ENCODE measurements around the gene IQGAP2.

The IQGAP2 gene

DNA sequence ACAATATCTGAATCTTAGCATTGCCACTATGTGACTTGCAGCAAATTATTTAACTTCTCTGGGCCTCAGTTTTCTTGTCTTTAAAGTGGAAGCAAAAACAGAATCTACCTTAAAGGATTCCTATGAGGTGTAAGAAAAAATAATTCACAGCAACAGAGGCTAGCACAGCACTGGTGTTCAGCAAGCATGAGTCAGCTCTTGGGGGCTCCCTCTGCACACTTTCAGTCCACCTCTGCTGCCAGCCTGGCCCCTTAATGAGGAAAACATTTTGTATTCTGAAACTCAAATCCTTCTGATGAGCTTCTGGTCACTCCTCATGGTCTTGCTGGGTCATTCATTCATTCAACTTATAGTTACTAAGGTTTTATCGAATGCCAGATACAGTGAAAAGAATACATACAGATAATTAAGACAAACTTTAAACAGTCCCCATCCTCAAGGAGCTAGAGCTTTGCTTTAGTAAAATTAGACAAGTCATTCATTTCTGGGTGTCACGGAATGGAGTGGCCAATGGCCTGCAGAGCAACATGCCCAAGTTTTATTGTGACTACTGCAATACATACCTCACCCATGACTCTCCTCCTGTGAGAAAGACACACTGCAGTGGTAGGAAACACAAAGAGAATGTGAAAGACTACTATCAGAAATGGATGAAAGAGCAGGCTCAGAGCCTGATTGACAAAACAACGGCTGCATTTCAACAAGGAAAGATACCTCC, 26.8 kb upstream of the IQGAP2 start:
- Histone ChIP-seq H3K36me3 (ENCODE audit: control insufficient read depth, insufficient read depth, low read length) (no peaks in the 10 kb centered on the region), H3K4me3 (ENCODE audit: low read length) (no peak overlapping the region), H3K4me1 (ENCODE audit: control insufficient read depth, insufficient read depth, low read length) (no peaks in the 10 kb centered on the region), H3K27me3 (ENCODE audit: control insufficient read depth, insufficient read depth, low read length) (no peaks in the 10 kb centered on the region), H3K9ac (ENCODE audit: low read length) (no peak overlapping the region), H3K27ac (ENCODE audit: low read depth, low read length) (no peak overlapping the region)

DNA sequence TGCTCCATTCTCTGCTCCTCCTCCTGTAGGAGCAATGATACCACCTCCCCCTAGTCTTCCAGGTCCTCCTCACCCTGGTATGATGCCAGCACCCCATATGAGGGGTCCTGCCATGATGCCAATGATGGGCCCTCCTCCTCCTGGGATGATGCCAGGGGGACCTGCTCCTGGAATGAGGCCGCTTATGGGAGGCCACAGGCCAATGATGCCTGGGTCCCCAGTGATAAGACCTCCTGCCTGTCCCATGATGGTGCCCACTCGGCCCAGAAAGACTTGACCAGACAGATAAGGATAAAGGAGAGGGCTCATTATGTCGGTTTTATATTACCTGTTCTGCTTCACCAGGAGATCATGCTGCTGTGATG, 26.2 kb upstream of the IQGAP2 start:
- H3K9ac ChIP-seq (ENCODE audit: low read length) = no peak overlapping the region
- no peaks in the 10 kb centered on the region for H3K4me1 ChIP-seq (ENCODE audit: control insufficient read depth, insufficient read depth, low read length)
- no peak overlapping the region for H3K27ac ChIP-seq (ENCODE audit: low read depth, low read length)
- no peak overlapping the region for H3K4me3 ChIP-seq (ENCODE audit: low read length)
- no peaks in the 10 kb centered on the region for H3K36me3 ChIP-seq (ENCODE audit: control insufficient read depth, insufficient read depth, low read length)
- no peaks in the 10 kb centered on the region for H3K27me3 ChIP-seq (ENCODE audit: control insufficient read depth, insufficient read depth, low read length)

DNA sequence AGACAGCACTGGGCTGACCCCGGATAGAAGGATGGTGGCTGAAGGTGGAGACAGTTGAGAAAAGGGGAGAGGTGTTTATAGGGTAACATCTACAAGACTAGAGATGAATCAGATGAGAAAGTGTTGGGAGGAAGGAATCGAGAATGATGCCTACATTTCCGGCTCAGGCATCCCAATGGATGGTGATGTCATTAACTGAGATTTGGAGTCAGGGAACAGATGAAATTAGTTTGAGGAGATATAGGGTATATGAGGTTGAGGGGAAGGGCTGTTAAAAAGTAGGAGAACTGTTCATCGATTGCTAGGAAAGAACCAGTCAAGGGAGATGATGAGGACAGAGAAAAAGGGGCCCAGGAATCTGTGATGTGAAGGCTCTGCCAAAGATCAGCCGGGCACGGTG, 24.7 kb upstream of the IQGAP2 start:
- Histone ChIP-seq H3K36me3 (ENCODE audit: control insufficient read depth, insufficient read depth, low read length) (no peaks in the 10 kb centered on the region), H3K4me3 (ENCODE audit: low read length) (no peak overlapping the region), H3K4me1 (ENCODE audit: control insufficient read depth, insufficient read depth, low read length) (no peaks in the 10 kb centered on the region), H3K9ac (ENCODE audit: low read length) (no peak overlapping the region), H3K27ac (ENCODE audit: low read depth, low read length) (no peak overlapping the region), H3K27me3 (ENCODE audit: control insufficient read depth, insufficient read depth, low read length) (no peaks in the 10 kb centered on the region)

DNA sequence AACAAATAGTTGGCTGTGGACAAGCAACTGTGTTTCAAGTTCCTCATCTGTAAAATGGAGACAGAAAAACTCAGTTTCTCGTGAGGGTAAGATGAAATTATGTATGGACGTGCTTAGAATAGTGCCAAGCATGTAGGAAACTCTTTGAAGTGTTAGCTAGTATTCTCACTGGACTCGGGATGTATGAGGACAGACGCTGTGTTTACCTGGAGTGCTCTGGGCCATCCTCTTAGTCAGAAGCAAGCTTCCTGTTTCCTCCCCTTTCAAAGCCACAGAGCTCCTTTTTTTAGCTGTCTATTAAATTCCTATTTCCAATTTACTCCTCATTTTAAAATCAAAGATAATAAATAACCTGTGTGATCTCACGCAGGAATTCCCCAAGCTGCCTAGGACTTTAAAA, 23.8 kb upstream of the IQGAP2 start:
- Histone ChIP-seq H3K27ac (ENCODE audit: low read depth, low read length) (no peak overlapping the region), H3K4me1 (ENCODE audit: control insufficient read depth, insufficient read depth, low read length) (no peaks in the 10 kb centered on the region), H3K36me3 (ENCODE audit: control insufficient read depth, insufficient read depth, low read length) (no peaks in the 10 kb centered on the region)

DNA sequence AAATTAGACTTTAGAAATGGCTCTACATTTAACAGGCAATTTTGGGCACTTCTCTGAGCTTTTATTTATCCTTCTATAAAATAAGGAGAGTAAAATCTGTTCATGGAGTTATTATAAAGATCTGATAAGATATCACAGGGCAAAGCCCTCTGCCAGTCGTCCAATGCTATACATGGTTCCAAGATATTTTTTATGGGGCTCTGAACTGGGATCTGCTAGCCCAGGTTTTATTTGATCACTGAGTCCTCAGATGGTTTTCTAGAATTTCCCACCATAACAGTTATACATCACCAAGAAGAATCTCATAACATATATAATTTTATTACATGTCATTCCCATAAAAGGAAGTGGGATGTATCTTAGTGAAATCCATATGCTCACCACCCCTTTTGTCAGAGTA, 23.2 kb upstream of the IQGAP2 start:
- H3K36me3 ChIP-seq (ENCODE audit: control insufficient read depth, insufficient read depth, low read length) = no peaks in the 10 kb centered on the region
- H3K27ac ChIP-seq (ENCODE audit: low read depth, low read length) = no peak overlapping the region
- H3K4me3 ChIP-seq (ENCODE audit: low read length) = no peak overlapping the region

More for the DNA sequence above, 23.8 kb upstream of the IQGAP2 start:
- Histone ChIP-seq H3K27me3 (ENCODE audit: control insufficient read depth, insufficient read depth, low read length) (no peaks in the 10 kb centered on the region), H3K9ac (ENCODE audit: low read length) (no peak overlapping the region), H3K4me3 (ENCODE audit: low read length) (no peak overlapping the region)

DNA sequence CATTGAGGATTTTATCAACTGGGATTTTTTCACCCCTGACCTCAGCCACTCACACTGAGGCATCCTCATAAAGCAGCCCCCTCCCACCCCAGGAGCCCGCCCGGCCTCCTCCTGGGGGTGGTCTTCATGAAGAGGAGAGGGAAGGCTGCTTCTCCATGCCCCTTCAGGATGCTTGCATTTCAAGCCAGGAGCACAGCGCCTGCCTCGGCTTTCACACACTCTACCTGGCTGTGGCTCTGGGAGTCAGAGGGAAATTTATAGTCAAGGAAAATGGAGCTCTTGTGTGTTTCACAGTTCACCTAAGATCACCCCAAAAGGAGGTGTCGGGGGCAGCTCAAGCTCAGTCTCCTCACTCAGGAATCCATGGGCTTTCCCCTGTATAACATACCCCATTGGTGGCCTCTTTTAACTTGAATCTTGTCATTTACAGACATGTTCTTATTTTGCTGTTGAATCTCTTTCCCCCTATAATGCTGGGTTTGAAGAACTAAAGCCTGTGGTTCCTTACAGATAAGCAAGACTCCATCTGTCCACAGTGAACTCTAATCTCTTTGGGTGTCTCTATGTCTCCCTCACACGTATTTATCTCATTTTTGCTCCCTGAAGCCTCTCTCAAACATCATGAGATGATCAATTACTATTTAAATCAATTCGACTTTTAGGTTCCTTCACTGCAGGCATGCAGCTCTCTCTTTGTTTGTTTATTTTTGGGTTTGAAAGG, 22.6 kb upstream of the IQGAP2 start:
- H3K4me1 ChIP-seq (ENCODE audit: control insufficient read depth, insufficient read depth, low read length) = no peaks in the 10 kb centered on the region
- H3K27ac ChIP-seq (ENCODE audit: low read depth, low read length) = no peak overlapping the region
- H3K4me3 ChIP-seq (ENCODE audit: low read length) = no peak overlapping the region
- no peaks in the 10 kb centered on the region for H3K36me3 ChIP-seq (ENCODE audit: control insufficient read depth, insufficient read depth, low read length)
- no peaks in the 10 kb centered on the region for H3K27me3 ChIP-seq (ENCODE audit: control insufficient read depth, insufficient read depth, low read length)
- H3K9ac ChIP-seq (ENCODE audit: low read length) = no peak overlapping the region

More for the DNA sequence above, 23.2 kb upstream of the IQGAP2 start:
- no peaks in the 10 kb centered on the region for H3K4me1 ChIP-seq (ENCODE audit: control insufficient read depth, insufficient read depth, low read length)
- no peaks in the 10 kb centered on the region for H3K27me3 ChIP-seq (ENCODE audit: control insufficient read depth, insufficient read depth, low read length)
- no peak overlapping the region for H3K9ac ChIP-seq (ENCODE audit: low read length)

DNA sequence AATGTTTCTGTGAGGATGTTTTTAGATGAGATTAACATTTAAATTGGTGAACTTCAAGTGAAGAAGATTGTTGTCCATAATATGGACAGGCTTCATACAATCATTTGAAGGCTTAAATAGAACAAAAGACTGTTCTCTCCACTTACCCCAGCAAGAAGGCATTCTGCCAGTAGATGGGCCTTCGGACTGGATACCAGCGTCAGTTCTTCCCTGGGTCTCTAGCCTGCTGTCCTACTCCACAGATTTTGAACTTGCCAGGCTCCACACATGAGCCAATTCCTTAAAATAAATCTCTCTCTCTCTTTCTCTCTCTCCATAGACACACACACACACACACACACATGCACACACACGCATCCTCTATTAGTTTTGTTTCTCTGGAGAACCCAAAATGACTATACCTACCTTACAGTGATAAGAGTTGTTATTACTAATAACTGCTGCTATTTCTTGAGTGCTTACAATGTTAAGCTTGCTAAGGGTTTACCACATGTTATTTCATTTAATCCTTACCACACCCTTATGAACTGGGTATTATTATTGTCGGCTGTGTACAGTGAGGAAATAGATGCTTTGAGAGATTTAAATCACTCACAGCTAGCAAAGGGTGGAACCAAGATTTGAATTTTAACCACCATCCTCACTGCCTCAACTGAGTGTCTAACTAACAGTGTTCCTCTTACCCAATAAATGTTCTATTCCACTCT, 19.8 kb upstream of the IQGAP2 start:
- H3K27me3 ChIP-seq (ENCODE audit: control insufficient read depth, insufficient read depth, low read length) = no peaks in the 10 kb centered on the region
- no peak overlapping the region for H3K4me3 ChIP-seq (ENCODE audit: low read length)
- H3K27ac ChIP-seq (ENCODE audit: low read depth, low read length) = no peak overlapping the region
- no peak overlapping the region for H3K9ac ChIP-seq (ENCODE audit: low read length)
- H3K4me1 ChIP-seq (ENCODE audit: control insufficient read depth, insufficient read depth, low read length) = no peaks in the 10 kb centered on the region
- no peaks in the 10 kb centered on the region for H3K36me3 ChIP-seq (ENCODE audit: control insufficient read depth, insufficient read depth, low read length)

DNA sequence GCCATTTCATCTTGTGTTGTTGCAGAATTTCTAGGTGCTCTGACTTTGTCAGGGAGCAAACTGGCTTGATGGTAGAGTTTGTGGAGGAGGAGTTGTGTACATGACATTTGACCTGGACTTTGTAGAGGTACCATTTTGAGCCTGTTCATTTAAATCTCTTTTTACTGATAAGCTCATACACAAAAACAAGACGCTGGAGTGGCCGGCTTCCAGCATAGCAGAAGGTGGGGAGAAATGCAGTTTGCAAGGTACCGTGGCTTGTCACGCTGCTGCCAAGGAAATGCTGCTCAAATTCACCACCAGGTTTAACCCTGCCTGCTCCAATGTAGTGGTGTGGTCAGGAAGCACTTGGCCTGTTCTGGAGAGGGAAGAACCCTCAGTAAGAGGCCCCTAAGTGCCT, 18.9 kb upstream of the IQGAP2 start:
- H3K9ac ChIP-seq (ENCODE audit: low read length) = no peak overlapping the region
- H3K27me3 ChIP-seq (ENCODE audit: control insufficient read depth, insufficient read depth, low read length) = no peaks in the 10 kb centered on the region
- no peaks in the 10 kb centered on the region for H3K36me3 ChIP-seq (ENCODE audit: control insufficient read depth, insufficient read depth, low read length)
- no peak overlapping the region for H3K27ac ChIP-seq (ENCODE audit: low read depth, low read length)
- H3K4me3 ChIP-seq (ENCODE audit: low read length) = no peak overlapping the region
- no peaks in the 10 kb centered on the region for H3K4me1 ChIP-seq (ENCODE audit: control insufficient read depth, insufficient read depth, low read length)

DNA sequence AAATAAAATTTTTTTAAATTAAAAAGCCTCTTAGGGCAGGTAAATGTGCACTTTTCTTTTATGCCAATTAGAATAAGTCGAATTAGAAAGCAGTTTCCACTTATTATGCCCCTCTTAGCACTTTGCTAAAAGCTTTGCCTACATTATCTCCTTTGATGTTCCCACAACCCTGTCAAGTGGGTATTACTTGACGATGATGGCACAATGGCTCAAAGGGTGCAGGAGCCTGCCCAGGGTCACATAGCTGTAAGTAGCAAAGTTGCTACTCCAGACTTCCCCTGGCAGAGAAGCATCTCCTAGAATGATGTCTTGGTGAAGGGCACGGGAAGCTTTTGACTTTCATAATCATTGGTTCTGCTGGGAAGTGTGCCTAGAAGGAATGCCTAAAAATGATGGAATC, 18.4 kb upstream of the IQGAP2 start:
- no peak overlapping the region for H3K4me3 ChIP-seq (ENCODE audit: low read length)
- no peaks in the 10 kb centered on the region for H3K27me3 ChIP-seq (ENCODE audit: control insufficient read depth, insufficient read depth, low read length)
- H3K27ac ChIP-seq (ENCODE audit: low read depth, low read length) = no peak overlapping the region
- no peaks in the 10 kb centered on the region for H3K4me1 ChIP-seq (ENCODE audit: control insufficient read depth, insufficient read depth, low read length)
- H3K9ac ChIP-seq (ENCODE audit: low read length) = no peak overlapping the region
- no peaks in the 10 kb centered on the region for H3K36me3 ChIP-seq (ENCODE audit: control insufficient read depth, insufficient read depth, low read length)

DNA sequence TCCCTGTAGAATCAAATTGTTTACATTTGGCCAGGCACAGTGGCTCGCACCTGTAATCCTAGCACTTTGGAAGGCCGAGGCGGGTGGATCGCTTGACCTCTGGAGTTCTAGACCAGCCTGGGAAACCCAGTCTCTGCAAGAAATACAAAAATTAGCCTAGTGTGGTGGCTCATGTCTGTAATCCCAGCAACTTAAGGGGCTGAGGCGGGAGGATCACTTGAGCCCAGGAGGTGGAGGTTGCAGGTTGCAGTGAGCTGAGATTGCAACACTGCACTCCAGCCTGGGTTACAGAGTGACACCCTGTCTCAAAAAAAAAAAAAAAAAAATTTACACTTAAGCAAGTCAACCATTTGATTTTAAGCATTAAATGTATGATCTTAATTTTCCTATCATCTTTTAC, 17.5 kb upstream of the IQGAP2 start:
- Histone ChIP-seq H3K27ac (ENCODE audit: low read depth, low read length) (no peak overlapping the region), H3K36me3 (ENCODE audit: control insufficient read depth, insufficient read depth, low read length) (no peaks in the 10 kb centered on the region), H3K4me3 (ENCODE audit: low read length) (no peak overlapping the region), H3K4me1 (ENCODE audit: control insufficient read depth, insufficient read depth, low read length) (no peaks in the 10 kb centered on the region), H3K27me3 (ENCODE audit: control insufficient read depth, insufficient read depth, low read length) (no peaks in the 10 kb centered on the region), H3K9ac (ENCODE audit: low read length) (no peak overlapping the region)

DNA sequence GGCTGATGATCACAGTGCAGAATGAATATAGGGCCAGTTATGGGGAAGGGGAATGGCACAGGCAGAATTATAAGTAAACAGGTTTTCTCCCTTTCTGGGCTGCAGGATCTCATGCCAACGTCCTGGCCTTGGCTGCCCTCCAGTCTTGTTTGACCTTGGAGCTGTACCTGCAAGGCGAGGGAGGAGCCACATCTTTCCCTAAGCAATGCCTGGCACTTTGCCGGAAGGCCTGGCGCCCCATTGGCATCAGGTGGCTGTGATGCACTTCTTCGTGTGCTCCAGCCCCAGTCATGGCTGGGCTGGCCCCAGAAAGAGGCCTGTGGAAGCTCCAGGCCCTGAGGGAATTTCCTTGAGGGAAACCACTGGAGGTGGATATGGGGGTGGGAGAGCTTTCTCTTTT, 16.7 kb upstream of the IQGAP2 start:
- H3K9ac ChIP-seq (ENCODE audit: low read length) = no peak overlapping the region
- no peaks in the 10 kb centered on the region for H3K36me3 ChIP-seq (ENCODE audit: control insufficient read depth, insufficient read depth, low read length)
- no peaks in the 10 kb centered on the region for H3K27me3 ChIP-seq (ENCODE audit: control insufficient read depth, insufficient read depth, low read length)
- H3K27ac ChIP-seq (ENCODE audit: low read depth, low read length) = no peak overlapping the region
- H3K4me3 ChIP-seq (ENCODE audit: low read length) = no peak overlapping the region
- no peaks in the 10 kb centered on the region for H3K4me1 ChIP-seq (ENCODE audit: control insufficient read depth, insufficient read depth, low read length)

DNA sequence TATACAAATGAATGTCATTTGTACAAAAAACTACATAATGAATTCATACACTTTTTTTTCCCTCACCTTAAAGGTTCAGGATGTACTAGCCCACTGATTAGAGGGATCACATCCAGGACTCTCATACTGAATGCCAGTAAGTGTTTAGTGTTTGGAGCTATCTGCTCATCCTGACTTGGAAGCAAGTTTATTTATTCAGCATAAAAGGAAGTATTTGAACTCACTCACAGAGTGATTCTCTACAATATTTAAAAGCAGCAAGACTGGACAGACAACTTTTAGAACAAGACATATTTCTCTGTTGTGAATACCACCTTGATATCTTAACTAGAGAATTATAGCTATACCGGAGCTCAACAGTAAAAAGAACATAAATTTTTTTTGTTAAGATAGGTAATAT, 14.8 kb upstream of the IQGAP2 start:
- no peaks in the 10 kb centered on the region for H3K27me3 ChIP-seq (ENCODE audit: control insufficient read depth, insufficient read depth, low read length)
- no peaks in the 10 kb centered on the region for H3K4me1 ChIP-seq (ENCODE audit: control insufficient read depth, insufficient read depth, low read length)
- H3K4me3 ChIP-seq (ENCODE audit: low read length) = no peak overlapping the region
- H3K36me3 ChIP-seq (ENCODE audit: control insufficient read depth, insufficient read depth, low read length) = no peaks in the 10 kb centered on the region
- no peak overlapping the region for H3K27ac ChIP-seq (ENCODE audit: low read depth, low read length)
- no peak overlapping the region for H3K9ac ChIP-seq (ENCODE audit: low read length)
